GM21723 (cell line): ENCODE measurements around the gene RITA1.
A peak's percentile ranks its signal among the peaks of the same experiment; 100 is the strongest.

Source experiments
- ATAC-seq: cut with Tn5 transposase; IDR thresholded peaks from one replicate; pipeline ENCODE4 v1.9.1; 2021; ENCODE audit warnings: mild to moderate bottlenecking, moderate library complexity; ENCODE audit not compliant: unreplicated experiment

The RITA1 gene

GRCh38 chr12:113226696-113227568 lies 41.4 kb downstream of the RITA1 start:
- no peak for ATAC-seq

DNA sequence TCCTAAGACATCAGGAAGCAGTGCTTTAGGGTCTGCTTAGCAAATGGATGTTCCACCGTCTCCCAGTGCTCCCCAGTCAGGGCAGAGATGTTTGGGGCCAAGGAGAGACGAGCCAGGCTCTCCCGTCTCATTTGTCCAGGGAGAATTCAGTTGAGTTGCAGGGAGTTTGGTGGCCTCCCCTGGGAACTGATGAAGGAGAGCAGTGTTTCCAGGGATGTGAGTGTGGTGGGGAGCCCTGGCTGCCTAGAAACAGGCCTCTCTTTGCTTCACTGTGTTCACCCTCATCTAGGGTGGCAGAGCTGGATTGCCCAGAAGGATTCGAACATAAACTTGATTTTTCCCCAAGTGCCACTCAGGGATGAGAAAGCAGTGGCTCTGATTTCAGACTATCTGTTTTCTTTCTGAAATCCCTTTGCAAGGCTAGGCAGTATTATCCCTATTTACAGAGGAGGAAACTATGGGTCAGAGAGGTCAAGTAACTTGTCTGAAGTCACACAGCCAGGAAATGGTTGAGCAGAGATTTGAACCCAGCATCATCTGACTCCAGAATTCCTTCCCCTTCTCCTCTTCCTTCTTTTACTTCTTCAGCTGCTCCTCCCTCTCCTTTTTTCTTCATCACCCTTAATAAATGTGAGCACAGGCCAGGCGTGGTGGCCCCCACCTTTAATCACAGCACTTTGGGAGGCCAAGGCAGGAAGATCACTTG lies 42.3 kb downstream of the RITA1 start:
- ATAC-seq, result no peak

GRCh38 chr12:113228394-113229028 lies 43.0 kb downstream of the RITA1 start:
- ATAC-seq, result no peak

DNA sequence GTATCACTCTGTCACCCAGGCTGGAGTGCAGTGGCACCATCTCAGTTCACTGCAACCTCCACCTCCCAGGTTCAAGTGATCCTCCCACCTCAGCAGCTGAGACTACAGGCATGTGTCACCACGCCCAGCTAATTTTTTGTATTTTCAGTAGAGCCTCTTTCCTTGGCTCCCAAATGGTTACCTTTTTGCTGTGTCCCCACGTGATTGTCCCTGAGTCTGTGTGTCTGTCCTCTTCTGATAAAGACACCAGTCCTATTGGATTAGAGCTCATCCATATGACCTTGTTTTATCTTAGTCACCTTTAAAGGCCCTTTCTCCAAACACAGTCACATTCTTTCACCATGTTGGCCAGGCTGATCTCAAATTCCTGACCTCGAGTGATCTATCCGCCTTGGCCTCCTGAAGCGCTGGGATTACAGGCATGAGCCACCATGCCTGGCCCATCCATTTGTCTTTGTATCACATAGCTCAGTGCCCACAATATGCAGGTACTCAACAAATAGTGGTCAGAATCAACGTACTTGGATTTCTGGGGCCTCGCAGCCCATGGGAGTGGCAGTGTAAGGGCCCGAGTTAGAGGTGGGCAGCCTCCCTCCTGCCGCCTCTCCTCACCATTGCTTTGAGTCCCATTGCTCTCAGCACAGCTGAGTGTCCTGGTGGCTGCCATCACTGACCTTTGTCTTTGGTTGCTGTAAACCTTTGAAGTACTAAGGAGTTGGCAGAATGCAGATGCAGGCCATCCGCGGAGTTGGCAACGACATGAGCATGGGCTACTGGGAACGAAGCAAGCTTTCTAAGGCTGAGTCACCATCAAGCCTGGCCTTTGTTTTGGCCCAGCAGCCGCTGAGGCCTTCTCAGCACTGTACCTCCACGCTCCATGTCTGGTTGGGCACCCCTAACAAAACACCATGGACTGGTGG lies 45.1 kb downstream of the RITA1 start:
- ATAC-seq, result peak; percentile 3

- no peak for ATAC-seq
These were observed 45.9 kb downstream of the RITA1 start for GRCh38 chr12:113231235-113232088.

- no peak for ATAC-seq
These were observed 46.7 kb downstream of the RITA1 start for GRCh38 chr12:113232089-113232839.

- peak; percentile 70 for ATAC-seq
These were observed 47.5 kb downstream of the RITA1 start for GRCh38 chr12:113232840-113233585.

DNA sequence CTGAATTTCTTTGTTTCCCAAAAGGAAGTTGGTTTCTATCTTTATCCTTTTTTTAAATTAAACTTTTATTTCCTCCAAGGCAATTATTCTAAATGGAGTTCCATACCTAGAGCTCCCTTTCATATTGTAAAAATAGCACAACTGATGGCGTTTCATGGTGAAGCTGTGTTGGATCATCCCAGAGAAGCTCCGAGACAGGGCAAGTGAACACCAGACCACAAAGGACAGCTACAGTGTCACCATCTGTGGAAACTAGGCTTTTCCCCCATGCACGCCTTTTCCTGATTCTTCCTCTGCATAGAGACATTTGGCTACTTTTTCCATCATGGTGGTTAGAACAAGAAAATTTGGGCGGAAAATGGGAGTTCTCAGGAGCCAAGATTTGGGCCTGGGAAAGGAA lies 48.4 kb downstream of the RITA1 start:
- ATAC-seq, result no peak

GRCh38 chr12:113234483-113234882 lies 49.0 kb downstream of the RITA1 start:
- ATAC-seq, result no peak

DNA sequence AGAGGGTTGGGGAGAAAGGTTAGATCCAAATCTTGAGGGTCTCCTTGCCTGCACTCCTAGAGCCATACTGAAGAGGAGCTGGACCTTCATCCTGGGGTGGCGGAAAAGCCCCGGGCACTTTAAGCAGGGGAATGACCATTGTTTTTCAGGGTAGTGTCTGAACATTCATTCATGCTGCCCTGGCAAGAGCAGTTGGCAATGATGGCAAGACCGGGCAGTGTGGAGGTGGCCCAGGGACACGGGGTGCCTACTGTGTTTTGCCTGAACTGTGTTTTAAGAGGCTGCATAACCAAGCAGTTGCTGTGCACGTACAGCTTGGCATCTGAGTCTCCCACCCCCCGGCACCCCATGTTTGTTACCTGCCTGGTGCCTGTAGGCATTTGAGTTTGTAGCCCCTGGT lies 50.5 kb downstream of the RITA1 start:
- ATAC-seq, result no peak

DNA sequence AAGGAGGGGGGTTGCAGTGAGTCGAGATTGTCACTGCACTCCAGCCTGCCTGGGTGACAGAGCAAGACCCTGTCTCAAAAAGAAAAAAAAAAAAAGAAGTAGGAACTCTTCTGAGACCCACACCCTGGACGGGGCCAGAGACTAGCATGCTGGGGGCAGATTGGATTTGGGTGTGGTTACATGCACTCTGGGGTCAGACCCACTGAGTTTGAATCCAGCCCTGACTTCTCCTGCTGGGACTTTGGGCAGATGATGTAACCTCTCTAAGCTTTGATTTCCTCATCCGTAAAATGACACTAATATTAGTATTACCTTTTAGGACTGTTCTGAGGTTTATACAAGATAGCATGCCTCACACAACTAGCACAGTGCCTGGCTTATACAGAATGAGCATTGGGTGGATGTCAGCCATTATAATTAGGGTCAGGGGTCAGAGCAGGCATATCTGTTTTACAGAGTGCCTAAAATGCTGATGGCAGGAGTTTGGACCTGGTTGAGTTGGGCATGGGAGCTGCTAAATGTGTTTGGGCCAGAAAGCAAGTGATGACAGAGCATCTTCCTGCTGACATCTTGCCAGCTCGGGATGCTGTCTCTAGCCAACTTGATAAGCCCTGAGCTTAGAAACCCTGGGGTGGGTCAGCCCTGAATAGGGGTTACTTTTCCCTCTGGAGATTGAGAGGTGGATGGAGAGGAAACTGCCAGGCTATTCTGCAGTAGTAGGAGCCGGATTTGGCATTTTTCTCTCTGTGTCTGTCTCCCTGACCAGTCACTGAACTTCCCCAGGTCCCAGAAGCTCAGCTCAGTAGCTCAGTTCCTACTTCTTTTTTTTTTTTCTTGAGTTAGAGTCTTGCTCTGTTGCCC lies 51.2 kb downstream of the RITA1 start:
- ATAC-seq, result no peak

- ATAC-seq, result no peak
These were observed 52.2 kb downstream of the RITA1 start for GRCh38 chr12:113237748-113238147.

GRCh38 chr12:113238309-113238708 lies 52.8 kb downstream of the RITA1 start:
- no peak for ATAC-seq

DNA sequence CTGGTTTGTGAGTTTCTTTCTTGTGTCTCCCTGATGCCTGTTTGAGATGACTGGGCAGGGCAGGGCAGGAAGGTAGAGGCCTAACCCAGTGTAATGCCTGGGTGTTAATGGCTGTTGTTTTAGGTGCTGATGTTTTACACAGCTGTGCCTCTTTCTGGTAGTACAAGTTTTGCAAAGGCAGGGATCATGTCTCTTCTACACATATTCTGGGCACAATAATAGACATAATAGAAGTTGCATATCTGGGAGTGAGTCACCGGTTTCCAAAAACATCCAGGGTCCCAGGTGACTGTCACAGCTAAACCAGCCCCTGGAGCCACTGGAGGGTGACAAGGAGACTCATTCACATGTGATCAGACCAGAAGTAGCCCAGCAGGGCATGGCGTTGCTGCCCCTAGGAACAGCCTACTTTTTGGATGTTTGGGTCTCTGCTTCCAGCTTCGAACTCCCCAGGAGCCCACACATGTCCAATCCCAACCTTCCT lies 53.8 kb downstream of the RITA1 start:
- ATAC-seq, result no peak

DNA sequence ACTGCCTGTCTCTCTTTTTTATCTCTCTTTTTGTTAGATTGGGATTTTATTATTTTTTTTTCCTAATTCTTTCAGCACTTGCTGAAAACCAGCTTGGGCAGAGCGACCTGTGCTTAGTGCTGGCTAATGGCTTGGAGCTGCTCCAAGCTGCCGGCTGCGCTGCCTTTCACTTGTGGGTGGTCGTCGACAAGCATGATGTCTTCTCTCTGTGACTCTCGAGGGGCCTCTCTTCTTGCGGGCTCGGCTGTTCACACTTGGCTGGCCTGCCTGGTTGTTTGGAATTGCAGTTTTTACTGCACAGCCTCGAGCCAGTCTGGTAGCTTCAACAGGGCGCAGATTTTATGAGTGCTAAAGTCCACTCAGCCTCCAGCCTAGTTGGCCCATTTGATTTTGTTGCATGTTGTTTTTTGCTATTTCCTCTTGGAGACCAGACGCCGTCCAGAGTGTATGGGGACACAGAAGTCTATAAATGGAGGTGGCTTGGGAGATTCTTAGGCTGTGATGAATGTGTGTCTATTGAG lies 54.4 kb downstream of the RITA1 start:
- ATAC-seq, result no peak

- ATAC-seq, result no peak
These were observed 54.9 kb downstream of the RITA1 start for GRCh38 chr12:113240395-113240794.
